HepG2 (cell line): Measurements from ENCODE around the gene RBX1. TPM values are rescaled to one million over a fixed set of nuclear protein-coding genes. Genes with fewer than 3 reads are reported as not detected.

Experiments
- ARNT2 ChIP-seq: sonication (generic); formaldehyde crosslinking; IDR thresholded peaks from 2 replicates; pipeline ENCODE4 v1.8.0; 2022; ENCODE audit warnings: mild to moderate bottlenecking, low read depth, missing genetic modification reagents, moderate library complexity
- CSRNP1 ChIP-seq: sonication (generic); formaldehyde crosslinking; IDR thresholded peaks from 2 replicates; pipeline ENCODE4 v1.8.1; 2023; ENCODE audit warnings: mild to moderate bottlenecking, missing genetic modification reagents
- FOXJ3 ChIP-seq: sonication (generic); formaldehyde crosslinking; IDR thresholded peaks from 2 replicates; pipeline ENCODE4 v1.4.0; 2020; ENCODE audit warnings: missing genetic modification reagents, mild to moderate bottlenecking, borderline replicate concordance
- GMEB2 ChIP-seq: IDR thresholded peaks from 2 replicates; pipeline ENCODE4 v1.6.1; 2016; ENCODE audit warnings: missing biosample characterization, missing genetic modification reagents, low read depth
- KLF6 ChIP-seq: IDR thresholded peaks from 2 replicates; pipeline ENCODE4 v1.8.0; 2016; ENCODE audit warnings: missing biosample characterization, missing genetic modification reagents
- MXD4 ChIP-seq: IDR thresholded peaks from 2 replicates; pipeline ENCODE4 v1.6.1; 2016; ENCODE audit warnings: mild to moderate bottlenecking, missing biosample characterization, missing genetic modification reagents
- NFATC3 ChIP-seq: sonication (generic); formaldehyde crosslinking; IDR thresholded peaks from 2 replicates; pipeline ENCODE4 v1.5.1; 2020; ENCODE audit warnings: mild to moderate bottlenecking, missing genetic modification reagents
- PREB ChIP-seq: sonication (generic); formaldehyde crosslinking; IDR thresholded peaks from 2 replicates; pipeline ENCODE4 v1.4.0; 2020; ENCODE audit warnings: missing genetic modification reagents
- REPIN1 ChIP-seq: sonication (generic); formaldehyde crosslinking; IDR thresholded peaks from 2 replicates; pipeline ENCODE4 v1.8.0; 2022; ENCODE audit warnings: missing genetic modification reagents, low read depth, mild to moderate bottlenecking, borderline replicate concordance
- TBP ChIP-seq: sonication (generic); formaldehyde crosslinking; IDR thresholded peaks from 2 replicates; pipeline ENCODE4 v1.5.0; 2020; ENCODE audit warnings: missing genetic modification reagents
- ZBTB4 ChIP-seq: sonication (generic); formaldehyde crosslinking; IDR thresholded peaks from 2 replicates; pipeline ENCODE4 v1.4.0; 2020; ENCODE audit warnings: missing genetic modification reagents, mild to moderate bottlenecking, borderline replicate concordance
- ZBTB43 ChIP-seq: sonication (generic); formaldehyde crosslinking; conservative IDR thresholded peaks from 2 replicates; pipeline ENCODE4 v1.4.0; 2020; ENCODE audit warnings: missing genetic modification reagents
- ZBTB7A ChIP-seq: sonication (generic); formaldehyde crosslinking; IDR thresholded peaks from 2 replicates; pipeline ENCODE4 v1.8.0; 2022; ENCODE audit warnings: mild to moderate bottlenecking, missing genetic modification reagents
- ZFX ChIP-seq: sonication (generic); formaldehyde crosslinking; IDR thresholded peaks from 2 replicates; pipeline ENCODE4 v1.4.0; 2020; ENCODE audit warnings: mild to moderate bottlenecking, low read depth, missing genetic modification reagents, moderate library complexity
- ZNF329 ChIP-seq: sonication (generic); formaldehyde crosslinking; IDR thresholded peaks from 2 replicates; pipeline ENCODE4 v1.9.0; 2021; ENCODE audit warnings: low read depth, mild to moderate bottlenecking, missing genetic modification reagents
- ZNF766 ChIP-seq: sonication (generic); formaldehyde crosslinking; IDR thresholded peaks from 2 replicates; pipeline ENCODE4 v1.5.0; 2020; ENCODE audit warnings: missing genetic modification reagents, borderline replicate concordance
- ZNF768 ChIP-seq: sonication (generic); formaldehyde crosslinking; IDR thresholded peaks from 2 replicates; pipeline ENCODE4 v1.4.0; 2020; ENCODE audit warnings: missing genetic modification reagents
- ZNF788 ChIP-seq: sonication (generic); formaldehyde crosslinking; IDR thresholded peaks from 2 replicates; pipeline ENCODE4 v1.5.0; 2020; ENCODE audit warnings: mild to moderate bottlenecking, missing genetic modification reagents, borderline replicate concordance
- polyA plus RNA-seq, 8 experiments: library from polyadenylated mRNA; depleted of rRNA in 3 of 8; stranded (reverse) in 7 of 8; unstranded in 1 of 8; fragments of >200 nt; fragmentation: Illumina TruSeq in 4 of 8; extraction: Trizol in 4 of 8; gene quantifications; 2 replicates each; pipeline versions ENCODE4 v1.2.1 to v1.2.3, GENCODE V29; 2011 to 2016; ENCODE audit warnings: low read depth in 4 of 8, missing spikeins in 1 of 8, mixed read lengths in 1 of 8; ENCODE audit not compliant: insufficient read depth in 1 of 8
- total RNA-seq, 5 experiments: library from RNA; depleted of rRNA; stranded (reverse); fragments of >200 nt; fragmentation: Illumina TruSeq; extraction: Trizol; gene quantifications; 2 replicates each; pipeline ENCODE4 v1.2.3, GENCODE V29; 2016; ENCODE audit warnings: low read depth in 1 of 5

RBX1 gene
- total and polyA plus RNA-seq, 2 of the 13 experiments (the other 11 are each of a cell fraction or from before 2014, with no cell fraction given): 84.9 to 90.2 TPM

GRCh38 chr22:40950962-40951794, at the start of gene RBX1 (continued):
- TF ChIP-seq ZBTB4 (CRISPR knock-in tag) (no peak), CSRNP1 (CRISPR knock-in tag) (no peak), ZFX (CRISPR knock-in tag) (peak; percentile 94), FOXJ3 (no peak), ZBTB43 (CRISPR knock-in tag) (no peak), ARNT2 (CRISPR knock-in tag) (0 out of 2 replicates have a peak, but pooled peaks have one; percentile 25), PREB (CRISPR knock-in tag) (no peak), ZNF329 (0 out of 2 replicates have a peak, but pooled peaks have one; percentile 54), ZNF788 (peak; percentile 44; the same call in 1 of the 2 replicates), ZNF768 (CRISPR knock-in tag) (no peak), ZNF766 (CRISPR knock-in tag) (no peak), KLF6 (CRISPR knock-in tag) (peak; percentile 32; the same call in 1 of the 2 replicates), GMEB2 (CRISPR knock-in tag) (no peak), NFATC3 (CRISPR knock-in tag) (no peak), MXD4 (CRISPR knock-in tag) (0 out of 2 replicates have a peak, but pooled peaks have one; percentile 30), ZBTB7A (CRISPR knock-in tag) (0 out of 2 replicates have a peak, but pooled peaks have one; percentile 16), TBP (no peak), REPIN1 (CRISPR knock-in tag) (no peak)
